Trophoblast cell (in vitro differentiated cells and primary cell): ENCODE measurements around the gene CDH20.

Experiments used
- DNase-seq, 2 donors: peaks; one replicate each; pipeline ENCODE4 v3.0.0-alpha.2; 2016
- H2AFZ ChIP-seq: 2 replicates; pipeline ENCODE4 v1.6.1; 2013; ENCODE audit warnings: low read length, moderate library complexity, mild to moderate bottlenecking; ENCODE audit not compliant: insufficient read depth, poor library complexity
- H2AK5ac ChIP-seq: 2 replicates; pipeline ENCODE4 v1.6.1; 2013; ENCODE audit warnings: mild to moderate bottlenecking, low read length
- H2BK120ac ChIP-seq: 2 replicates; pipeline ENCODE4 v1.6.1; 2013; ENCODE audit warnings: low read length, mild to moderate bottlenecking, moderate library complexity; ENCODE audit not compliant: insufficient read depth, poor library complexity
- H2BK12ac ChIP-seq: 2 replicates; pipeline ENCODE4 v1.6.1; 2013; ENCODE audit warnings: mild to moderate bottlenecking, low read length, moderate library complexity
- H2BK5ac ChIP-seq: 2 replicates; pipeline ENCODE4 v1.6.1; 2013; ENCODE audit warnings: low read length, low read depth, moderate library complexity, mild to moderate bottlenecking; ENCODE audit not compliant: poor library complexity
- H3K14ac ChIP-seq: 2 replicates; pipeline ENCODE4 v1.6.1; 2013; ENCODE audit warnings: mild to moderate bottlenecking, low read length
- H3K18ac ChIP-seq: 2 replicates; pipeline ENCODE4 v1.6.1; 2013; ENCODE audit warnings: mild to moderate bottlenecking, low read length
- H3K23ac ChIP-seq: 2 replicates; pipeline ENCODE4 v1.6.1; 2013; ENCODE audit warnings: low read length
- H3K27ac ChIP-seq: 2 replicates; pipeline ENCODE4 v1.5.1; 2013; ENCODE audit warnings: low read depth, mild to moderate bottlenecking, inconsistent platforms, low read length, moderate library complexity
- H3K27me3 ChIP-seq: 2 replicates; pipeline ENCODE4 v1.6.1; 2013; ENCODE audit warnings: inconsistent platforms, mild to moderate bottlenecking, low read length, moderate library complexity; ENCODE audit not compliant: insufficient read depth
- H3K36me3 ChIP-seq, 2 experiments: 1 replicate in 1 of 2; 2 replicates in 1 of 2; pipeline ENCODE4 v1.6.1; 2013; ENCODE audit warnings: low read length in 2 of 2, mild to moderate bottlenecking in 2 of 2, moderate library complexity in 1 of 2; ENCODE audit not compliant: insufficient read depth in 2 of 2, control insufficient read depth in 1 of 2
- H3K4ac ChIP-seq: 2 replicates; pipeline ENCODE4 v1.6.1; 2013; ENCODE audit warnings: low read depth, mild to moderate bottlenecking, low read length, moderate library complexity
- H3K4me1 ChIP-seq, 2 experiments: 1 replicate in 1 of 2; 2 replicates in 1 of 2; pipeline ENCODE4 v1.6.1; 2013; ENCODE audit warnings: low read length in 2 of 2, mild to moderate bottlenecking in 2 of 2, moderate library complexity in 1 of 2; ENCODE audit not compliant: insufficient read depth in 2 of 2, control insufficient read depth in 1 of 2
- H3K4me2 ChIP-seq: 2 replicates; pipeline ENCODE4 v1.6.1; 2013; ENCODE audit warnings: inconsistent platforms, mild to moderate bottlenecking, low read length, moderate library complexity
- H3K4me3 ChIP-seq: 2 replicates; pipeline ENCODE4 v1.5.1; 2013; ENCODE audit warnings: mild to moderate bottlenecking, low read depth, low read length, inconsistent platforms
- H3K79me1 ChIP-seq: one replicate; pipeline ENCODE4 v1.6.1; 2013; ENCODE audit warnings: low read length
- H3K79me2 ChIP-seq: 2 replicates; pipeline ENCODE4 v1.6.1; 2013; ENCODE audit warnings: low read length, mild to moderate bottlenecking; ENCODE audit not compliant: control insufficient read depth, insufficient read depth, poor library complexity
- H3K9ac ChIP-seq: 2 replicates; pipeline ENCODE4 v1.6.1; 2013; ENCODE audit warnings: mild to moderate bottlenecking, low read length
- H3K9me3 ChIP-seq: 2 replicates; pipeline ENCODE4 v1.6.1; 2013; ENCODE audit warnings: low read depth, mild to moderate bottlenecking, control low read depth, inconsistent platforms, low read length; ENCODE audit not compliant: insufficient read depth
- H4K12ac ChIP-seq: 2 replicates; pipeline ENCODE4 v1.6.1; 2013; ENCODE audit warnings: low read depth, mild to moderate bottlenecking, low read length, moderate library complexity
- H4K8ac ChIP-seq: 2 replicates; pipeline ENCODE4 v1.6.1; 2013; ENCODE audit warnings: low read depth, mild to moderate bottlenecking, low read length, moderate library complexity
- H4K91ac ChIP-seq: one replicate; pipeline ENCODE4 v1.6.1; 2013; ENCODE audit warnings: low read depth, mild to moderate bottlenecking, low read length, moderate library complexity
- WGBS: extraction: QIAGEN DNeasy Blood & Tissue Kit; methylation state at CpG from one replicate; pipeline ENCODE4 v1.1.7; 2013; ENCODE audit warnings: missing lambda C conversion rate; ENCODE audit not compliant: insufficient read length, insufficient coverage; ENCODE audit errors: extremely low coverage; 5-methylcytosine and 5-hydroxymethylcytosine counted together

The CDH20 gene

DNA sequence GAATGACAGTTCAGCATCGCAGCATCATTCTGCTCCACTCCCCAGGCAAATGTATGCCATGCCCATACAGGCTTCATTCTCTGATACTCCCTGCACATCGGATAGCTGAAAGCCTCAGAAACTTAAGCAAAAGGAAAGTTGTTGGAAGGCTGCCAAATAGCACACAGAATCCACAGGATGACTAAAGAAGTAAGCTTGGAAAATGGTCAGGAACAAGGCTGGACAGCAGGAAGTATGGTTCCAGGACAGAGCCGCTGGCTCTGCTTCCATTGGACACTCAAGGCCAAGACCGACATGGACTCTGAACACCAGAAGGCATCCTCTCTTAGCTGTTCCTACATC, 256.5 kb downstream of the CDH20 start:
- H2AFZ ChIP-seq = no peak overlapping the region
- H3K9ac ChIP-seq = no peak overlapping the region
- H3K27me3 ChIP-seq = no peaks in the 10 kb centered on the region
- H4K91ac ChIP-seq = no peak overlapping the region
- H3K23ac ChIP-seq = no peak overlapping the region
- H4K8ac ChIP-seq = no peak overlapping the region
- H3K4ac ChIP-seq = no peak overlapping the region
- no peak overlapping the region for H2BK120ac ChIP-seq
- H3K14ac ChIP-seq = no peak overlapping the region
- H3K27ac ChIP-seq = no peak overlapping the region
- DNase-seq = no peak
- no CpG with 5 or more reads among the region's 4 CpGs for WGBS
- no peaks in the 10 kb centered on the region for H3K79me2 ChIP-seq
- no peaks in the 10 kb centered on the region for H3K36me3 ChIP-seq
- H2BK12ac ChIP-seq = no peak overlapping the region
- H3K18ac ChIP-seq = no peak overlapping the region
- H3K79me1 ChIP-seq = no peaks in the 10 kb centered on the region
- peaks cover 0 to 3% of the 10 kb centered on the region in 2 experiments for H3K4me1 ChIP-seq
- no peak overlapping the region for H4K12ac ChIP-seq
- H3K4me2 ChIP-seq = no peak overlapping the region
- H2BK5ac ChIP-seq = no peak overlapping the region
- no peaks in the 10 kb centered on the region for H3K9me3 ChIP-seq
- H3K4me3 ChIP-seq = no peak overlapping the region
- no peak overlapping the region for H2AK5ac ChIP-seq

DNA sequence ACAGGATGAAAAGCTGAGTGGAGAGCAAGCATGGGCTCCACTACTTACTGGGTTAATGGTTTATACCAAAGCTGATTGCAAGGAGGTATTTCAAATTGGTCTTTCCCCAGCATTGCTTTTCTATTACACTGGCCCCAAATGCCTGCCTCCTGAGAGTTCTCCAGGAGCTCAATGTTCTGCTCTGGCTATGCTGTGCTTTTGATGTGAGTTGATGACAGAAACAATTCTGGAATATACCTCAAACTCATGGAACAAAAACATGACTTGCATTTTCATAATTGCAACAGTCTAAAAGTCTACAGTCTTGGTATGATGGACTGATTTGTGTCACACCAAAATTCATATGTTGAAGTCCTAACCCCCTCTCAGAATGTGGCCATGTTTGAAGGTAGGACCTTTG, 258.0 kb downstream of the CDH20 start:
- Histone ChIP-seq H3K9me3 (no peaks in the 10 kb centered on the region), H3K27me3 (no peaks in the 10 kb centered on the region), H4K12ac (no peak overlapping the region), H3K23ac (no peak overlapping the region), H2AFZ (no peak overlapping the region), H4K8ac (no peak overlapping the region), H3K36me3 (no peaks in the 10 kb centered on the region), H2AK5ac (no peak overlapping the region), H3K4ac (no peak overlapping the region), H3K79me1 (no peaks in the 10 kb centered on the region), H4K91ac (no peak overlapping the region), H3K4me1 (peaks cover 0 to 3% of the 10 kb centered on the region in 2 experiments), H3K9ac (no peak overlapping the region), H3K14ac (no peak overlapping the region), H2BK12ac (no peak overlapping the region), H3K27ac (no peak overlapping the region), H2BK5ac (no peak overlapping the region), H2BK120ac (no peak overlapping the region), H3K4me3 (no peak overlapping the region), H3K79me2 (no peaks in the 10 kb centered on the region), H3K4me2 (no peak overlapping the region), H3K18ac (no peak overlapping the region)
- DNase-seq = no peak

DNA sequence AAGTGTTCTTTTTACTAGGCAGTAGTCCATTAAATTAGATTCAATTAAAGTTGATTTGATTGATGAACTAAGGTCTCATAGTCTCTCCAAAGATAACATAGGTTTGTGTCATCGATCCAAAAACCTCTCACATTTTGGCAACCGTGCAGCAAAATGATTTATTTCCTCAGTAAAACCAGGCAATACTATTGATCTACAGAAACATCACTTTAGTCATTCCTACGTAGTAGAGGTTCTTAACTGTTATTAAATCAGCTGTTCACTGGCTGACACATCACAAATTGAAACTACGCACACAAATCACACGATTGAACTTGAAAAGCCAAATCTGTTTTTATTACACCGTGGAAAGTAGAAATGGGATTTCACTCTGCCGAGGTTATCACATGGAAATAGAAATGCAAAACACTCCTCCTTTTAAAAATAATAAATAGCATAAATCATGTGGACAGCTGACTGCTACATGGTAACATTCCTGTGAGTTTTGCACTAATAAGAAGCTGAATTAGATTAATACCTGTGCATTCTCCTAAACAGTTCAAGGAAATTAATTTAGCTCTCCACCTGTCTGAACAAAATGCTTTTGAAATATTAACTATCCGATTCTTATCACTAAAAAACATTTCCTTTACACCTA, 262.5 kb downstream of the CDH20 start:
- 100% methylated on average over 1 of the region's 8 CpGs for WGBS
- no peak for DNase-seq
- H3K36me3 ChIP-seq = no peaks in the 10 kb centered on the region

DNA sequence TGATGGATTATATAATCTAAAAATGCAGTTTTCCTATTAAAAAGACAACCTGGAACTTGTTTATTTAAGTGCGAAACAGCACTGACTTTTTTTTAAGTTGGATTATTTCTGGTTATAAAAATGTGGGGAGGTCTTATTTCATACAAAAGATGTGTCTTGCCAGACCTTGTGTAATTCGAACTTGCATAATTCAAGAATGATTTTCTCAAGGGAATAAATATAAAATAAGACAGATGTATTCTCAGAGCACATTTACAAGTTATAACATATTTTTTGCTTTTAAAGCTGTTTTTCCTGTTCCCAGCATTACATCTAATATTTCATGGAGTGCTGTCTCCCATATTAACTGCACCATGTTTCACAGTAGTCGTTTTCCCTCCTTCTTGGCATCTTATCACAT, 263.1 kb downstream of the CDH20 start:
- Histone ChIP-seq H3K4me3 (no peak overlapping the region), H3K14ac (no peak overlapping the region), H3K79me2 (no peaks in the 10 kb centered on the region), H2BK5ac (no peak overlapping the region), H3K79me1 (no peaks in the 10 kb centered on the region), H2AFZ (no peak overlapping the region), H3K4ac (no peak overlapping the region), H4K8ac (no peak overlapping the region), H3K27ac (no peak overlapping the region), H3K36me3 (no peaks in the 10 kb centered on the region), H3K27me3 (no peaks in the 10 kb centered on the region), H4K91ac (no peak overlapping the region), H2AK5ac (no peak overlapping the region), H3K23ac (no peak overlapping the region), H2BK12ac (no peak overlapping the region), H3K18ac (no peak overlapping the region), H3K9me3 (no peaks in the 10 kb centered on the region), H2BK120ac (no peak overlapping the region), H3K4me1 (no peaks in the 10 kb centered on the region), H3K4me2 (no peak overlapping the region), H4K12ac (no peak overlapping the region), H3K9ac (no peak overlapping the region)
- WGBS = no CpG with 5 or more reads among the region's 3 CpGs
- no peak for DNase-seq

More for the DNA sequence above, 262.5 kb downstream of the CDH20 start:
- no peak overlapping the region for H3K4me3 ChIP-seq
- no peaks in the 10 kb centered on the region for H3K27me3 ChIP-seq
- H3K4ac ChIP-seq = no peak overlapping the region
- no peak overlapping the region for H2BK12ac ChIP-seq
- no peak overlapping the region for H2AK5ac ChIP-seq
- H3K23ac ChIP-seq = no peak overlapping the region
- no peak overlapping the region for H3K14ac ChIP-seq
- no peaks in the 10 kb centered on the region for H3K9me3 ChIP-seq
- H2AFZ ChIP-seq = no peak overlapping the region
- H4K12ac ChIP-seq = no peak overlapping the region
- H3K18ac ChIP-seq = no peak overlapping the region
- H4K8ac ChIP-seq = no peak overlapping the region
- no peaks in the 10 kb centered on the region for H3K79me1 ChIP-seq
- H2BK5ac ChIP-seq = no peak overlapping the region
- no peaks in the 10 kb centered on the region for H3K79me2 ChIP-seq
- H3K4me2 ChIP-seq = no peak overlapping the region
- no peaks in the 10 kb centered on the region for H3K4me1 ChIP-seq
- no peak overlapping the region for H2BK120ac ChIP-seq
- H3K9ac ChIP-seq = no peak overlapping the region
- no peak overlapping the region for H4K91ac ChIP-seq
- H3K27ac ChIP-seq = no peak overlapping the region
